Epidermal melanocyte (primary cell): Measurements from ENCODE around the gene ZNF407.

ENCODE experiments used
- DNase-seq: peaks from one replicate; pipeline ENCODE4 v3.0.0; 2011; ENCODE audit warnings: low spot score; ENCODE audit not compliant: insufficient read length

Gene ZNF407

GRCh38 chr18:74869904-74870863, 272.5 kb downstream of the ZNF407 start:
- no peak for DNase-seq

DNA sequence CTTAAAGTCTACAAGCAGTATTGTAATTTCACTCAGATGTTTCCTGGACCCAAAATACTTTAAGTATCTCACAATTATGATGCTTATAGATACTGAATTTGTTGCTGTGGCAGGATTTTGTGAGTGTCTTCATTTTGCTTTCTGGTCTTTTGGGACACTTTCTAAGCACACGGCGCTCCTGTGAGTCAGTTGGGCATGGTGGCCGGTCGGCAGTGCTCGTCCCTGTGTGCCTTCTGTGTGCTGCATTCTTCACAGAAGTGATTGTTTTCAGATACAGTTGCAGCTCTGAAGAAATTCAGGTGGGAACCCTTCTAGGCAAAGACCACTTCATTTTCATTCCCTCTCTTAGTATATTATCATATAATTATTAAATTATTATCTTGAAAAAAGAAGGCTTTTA, 273.3 kb downstream of the ZNF407 start:
- no peak for DNase-seq

DNA sequence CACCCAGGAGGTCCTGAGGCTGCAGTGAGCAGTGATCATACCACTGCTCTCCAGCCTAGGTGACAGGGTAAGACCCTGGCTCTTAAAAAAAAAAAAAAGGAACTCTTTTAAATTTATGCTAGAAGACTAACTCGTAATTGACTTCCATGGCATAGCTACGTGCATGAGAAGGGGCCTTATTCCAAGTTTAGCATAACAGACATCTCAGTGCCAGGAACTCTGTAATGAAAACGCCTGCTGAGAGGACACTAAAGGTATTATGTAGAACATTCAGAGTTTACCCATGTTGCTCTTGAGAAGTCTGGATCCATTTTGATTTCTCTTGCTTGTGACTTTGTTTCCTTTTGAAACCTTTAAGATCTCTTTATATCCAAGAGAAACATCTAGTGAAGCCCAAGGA, 276.0 kb downstream of the ZNF407 start:
- DNase-seq = no peak

- DNase-seq = no peak
Measured at GRCh38 chr18:74874351-74874750, 276.7 kb downstream of the ZNF407 start.

GRCh38 chr18:74876630-74877243, 279.1 kb downstream of the ZNF407 start:
- no peak for DNase-seq

DNA sequence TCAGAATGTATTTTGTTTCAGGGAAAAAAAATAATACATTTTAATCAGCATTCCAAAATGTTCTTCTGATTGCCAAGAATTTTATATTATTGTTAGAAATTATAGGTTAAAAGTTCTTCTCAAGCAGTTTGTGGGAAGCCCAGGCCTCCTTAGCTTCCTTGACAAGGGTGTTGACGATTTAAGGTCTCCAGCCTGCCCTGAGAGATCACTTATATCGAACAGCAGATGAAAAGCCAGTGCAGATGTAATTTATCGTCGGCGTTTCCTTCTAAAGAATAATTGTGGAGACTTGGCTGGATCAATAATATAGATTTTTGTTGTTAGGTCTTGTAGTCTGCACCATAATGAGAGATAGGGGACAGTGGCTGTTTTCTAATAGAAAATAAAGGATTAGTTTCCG, 280.6 kb downstream of the ZNF407 start:
- DNase-seq = no peak

- DNase-seq = no peak
Measured at GRCh38 chr18:74880706-74881278, 283.1 kb downstream of the ZNF407 start.

DNA sequence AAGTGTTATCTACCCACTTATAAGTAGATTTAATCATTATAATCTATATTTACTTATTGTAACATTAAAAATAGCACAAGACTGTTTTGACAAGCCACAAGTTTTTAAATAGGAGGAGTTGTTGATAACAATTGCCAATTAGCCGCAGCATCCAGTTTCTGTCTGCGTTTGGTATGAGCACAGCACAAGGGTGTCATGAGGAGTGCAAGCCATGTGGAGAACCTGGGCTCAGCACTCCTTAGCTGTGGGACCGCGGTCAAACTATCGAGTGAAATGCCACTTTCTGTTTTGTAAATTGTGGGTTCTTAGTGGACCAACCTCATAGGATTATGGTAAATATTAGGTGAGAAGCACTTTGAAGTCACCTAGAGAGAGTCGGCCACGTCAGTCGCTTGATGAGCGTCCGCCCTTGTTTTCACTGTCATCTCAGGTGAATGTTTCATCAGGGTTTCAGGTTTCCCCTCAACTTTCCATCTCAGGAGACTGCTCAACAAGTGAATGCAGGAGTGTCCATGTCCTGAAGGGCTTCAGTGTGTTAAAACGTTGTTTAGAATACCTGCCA, 294.5 kb downstream of the ZNF407 start:
- DNase-seq = no peak

DNA sequence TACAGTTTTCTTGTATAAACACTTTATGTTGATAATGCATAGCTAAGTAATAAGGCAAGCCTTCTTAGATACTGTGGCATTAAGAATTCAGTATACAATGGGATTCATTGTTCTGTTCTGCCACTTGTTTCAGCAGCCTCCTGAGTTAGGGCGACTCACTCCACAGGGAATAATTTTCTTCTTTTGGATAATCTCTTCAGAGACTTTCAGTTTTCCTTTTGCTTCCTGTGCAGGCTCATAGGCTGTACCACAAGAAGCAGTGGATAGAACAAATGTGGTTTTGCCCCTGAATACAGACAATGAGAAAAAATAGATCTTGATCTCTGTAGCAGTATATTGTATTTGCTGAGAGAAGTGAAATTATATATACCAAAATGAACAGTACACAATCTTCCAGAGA, 298.0 kb downstream of the ZNF407 start:
- no peak for DNase-seq

DNA sequence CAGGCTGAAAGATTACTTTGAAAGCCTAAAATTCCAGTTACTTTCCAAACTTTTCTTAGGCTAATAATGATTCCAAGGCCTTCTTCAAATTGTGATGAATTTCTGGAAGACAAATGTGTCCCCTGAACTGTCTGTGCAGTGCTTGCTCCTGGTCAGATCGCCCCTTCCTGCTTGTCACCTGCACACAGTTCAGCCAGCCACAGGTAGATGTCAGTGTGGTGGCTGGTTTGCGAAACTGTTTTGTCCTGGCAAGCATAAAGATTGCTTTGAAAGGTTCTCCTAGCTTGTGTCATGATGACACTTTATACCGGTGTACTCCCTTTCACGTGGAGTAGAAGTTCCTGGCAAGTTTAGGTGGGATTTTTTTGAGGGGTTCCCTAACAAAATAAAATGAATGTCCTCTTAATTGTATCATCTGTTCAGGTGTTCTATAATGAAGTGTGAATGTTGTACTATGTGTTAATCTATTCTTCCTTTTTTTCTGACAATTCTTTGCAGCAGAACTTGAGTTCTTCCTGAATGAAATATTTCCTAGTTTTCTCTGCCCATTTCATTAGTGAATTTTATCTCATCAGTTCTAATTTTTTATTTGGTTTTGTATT, 298.8 kb downstream of the ZNF407 start:
- DNase-seq = no peak

GRCh38 chr18:74897971-74898657, 300.4 kb downstream of the ZNF407 start:
- peak; percentile 45 for DNase-seq

- DNase-seq = no peak
Measured at GRCh38 chr18:74898965-74899364, 301.3 kb downstream of the ZNF407 start.

GRCh38 chr18:74899554-74899953, 301.9 kb downstream of the ZNF407 start:
- no peak for DNase-seq

GRCh38 chr18:74901362-74902146, 303.9 kb downstream of the ZNF407 start:
- no peak for DNase-seq

DNA sequence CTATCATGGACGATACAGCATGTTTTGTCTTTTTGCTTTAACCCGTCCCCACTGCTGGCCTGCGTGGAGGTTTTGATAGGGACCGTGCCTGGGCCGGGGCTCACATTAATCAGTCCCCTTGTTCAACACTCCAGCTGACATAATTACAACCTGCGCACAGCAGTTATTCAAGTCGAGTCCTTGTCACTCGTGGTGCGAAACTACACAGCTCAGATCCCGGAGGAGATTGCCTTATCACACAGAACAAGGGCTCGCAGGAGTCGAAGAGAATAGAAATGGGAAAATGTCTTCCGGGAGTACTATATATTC, 304.4 kb downstream of the ZNF407 start:
- no peak for DNase-seq

GRCh38 chr18:74905247-74905646, 307.6 kb downstream of the ZNF407 start:
- DNase-seq = no peak

GRCh38 chr18:74906184-74906583, 308.5 kb downstream of the ZNF407 start:
- no peak for DNase-seq

GRCh38 chr18:74914052-74914591, 316.5 kb downstream of the ZNF407 start:
- DNase-seq = no peak

DNA sequence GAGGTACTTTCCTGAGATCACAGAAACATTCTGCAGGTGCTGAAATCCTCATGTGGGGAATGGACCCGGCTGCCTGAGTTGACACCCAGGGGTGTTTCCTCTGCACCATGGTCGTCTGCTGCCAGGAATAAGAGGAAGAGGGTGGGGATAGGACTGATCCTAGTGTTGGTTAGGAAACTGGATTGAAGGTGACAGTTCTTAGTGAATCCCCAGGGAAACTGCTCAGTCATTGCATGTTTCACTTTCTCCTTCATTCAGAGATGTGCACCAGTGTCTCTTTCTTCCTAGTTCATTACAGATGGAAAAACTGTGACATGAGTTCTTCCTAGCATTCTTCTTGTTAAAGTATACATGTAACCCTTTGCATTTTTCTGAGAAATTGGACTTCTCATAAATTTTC, 317.0 kb downstream of the ZNF407 start:
- DNase-seq = no peak

- DNase-seq = no peak
Measured at GRCh38 chr18:74916773-74917393, 319.2 kb downstream of the ZNF407 start.
